Caco-2 (cell line): ENCODE measurements around the gene SESTD1. TPM values are rescaled to one million over a fixed set of nuclear protein-coding genes. Genes with fewer than 3 reads are reported as not detected.

Experiments
- BruUV-seq: library from RNA; stranded (reverse); fragments of 400-500 nt; replicated peaks from 2 replicates; lab custom pipeline; 2021; lab: Mats Ljungman, UMichigan
- CTCF ChIA-PET: fragments of 300-600 bp; sonication (Branson Sonifier 250); formaldehyde crosslinking; loops from one replicate; lab custom pipeline; 2022; ENCODE audit warnings: antibody characterized with exemption; lab: Charles Lee
- POLR2A ChIA-PET: fragments of 300-600 bp; sonication (Branson Sonifier 250); formaldehyde crosslinking; loops from one replicate; lab custom pipeline; 2022; ENCODE audit warnings: antibody characterized with exemption; lab: Charles Lee
- DNase-seq, 2 experiments: peaks; one replicate each; pipeline versions ENCODE4 v3.0.0 to v3.0.0-alpha.2; 2020 to 2022
- H3K27me3 ChIP-seq: replicated peaks from 2 replicates; pipeline ENCODE4 v1.6.0; 2011; ENCODE audit warnings: low read length; ENCODE audit not compliant: control insufficient read depth, insufficient read depth
- H3K36me3 ChIP-seq: 2 replicates; pipeline ENCODE4 v1.5.1; 2011; ENCODE audit warnings: low read length; ENCODE audit not compliant: control insufficient read depth, insufficient read depth
- H3K4me1 ChIP-seq: fragments of 250-450 bp; sonication (Bioruptor Pico); 2 replicates; pipeline ENCODE4 v1.5.1; 2020; ENCODE audit warnings: mild to moderate bottlenecking
- H3K4me3 ChIP-seq: 2 replicates; pipeline ENCODE4 v1.5.1; 2011; ENCODE audit warnings: low read depth, mild to moderate bottlenecking, control low read depth, low read length
- H3K9me3 ChIP-seq: fragments of 250-450 bp; sonication (Bioruptor Pico); 2 replicates; pipeline ENCODE4 v1.5.1; 2020; ENCODE audit warnings: mild to moderate bottlenecking, moderate library complexity
- H3K27ac Mint-ChIP-seq: one replicate; pipeline ENCODE4 v1.8.0; 2022; ENCODE audit warnings: mixed read lengths; ENCODE audit not compliant: unreplicated experiment
- H3K27me3 Mint-ChIP-seq: one replicate; pipeline ENCODE4 v1.8.0; 2022; ENCODE audit warnings: mixed read lengths; ENCODE audit not compliant: insufficient read depth, unreplicated experiment
- H3K36me3 Mint-ChIP-seq: one replicate; pipeline ENCODE4 v1.8.0; 2022; ENCODE audit warnings: mild to moderate bottlenecking, mixed read lengths; ENCODE audit not compliant: insufficient read depth, unreplicated experiment
- H3K4me1 Mint-ChIP-seq: one replicate; pipeline ENCODE4 v1.8.0; 2022; ENCODE audit warnings: low read depth, mixed read lengths; ENCODE audit not compliant: unreplicated experiment
- H3K4me3 Mint-ChIP-seq: one replicate; pipeline ENCODE4 v1.8.0; 2022; ENCODE audit warnings: mild to moderate bottlenecking, moderate library complexity, mixed read lengths; ENCODE audit not compliant: unreplicated experiment
- H3K9me3 Mint-ChIP-seq: one replicate; pipeline ENCODE4 v1.8.0; 2022; ENCODE audit warnings: mixed read lengths; ENCODE audit not compliant: unreplicated experiment
- intact Hi-C: fragments of 100-400 bp; cut with micrococcal nuclease; formaldehyde crosslinking; loops from one replicate; pipeline ENCODE4 v1.10.0; 2022; ENCODE audit not compliant: unreplicated experiment
- total RNA-seq: library from RNA; stranded (reverse); gene quantifications from 2 replicates; pipeline ENCODE4 v1.2.3, GENCODE V29; 2022
- TF ChIP-seq, protein P1 (sequence below), 2 experiments: fragments of 200-600 bp in 1 of 2; IDR thresholded peaks; 1 replicate in 1 of 2; 2 replicates in 1 of 2; pipeline versions ENCODE4 v1.5.1 to v1.8.0; 2011 to 2022; ENCODE audit warnings: antibody characterized with exemption in 1 of 2, control low read depth in 1 of 2, inconsistent platforms in 1 of 2, low read depth in 1 of 2, low read length in 1 of 2, mild to moderate bottlenecking in 1 of 2, moderate library complexity in 1 of 2; ENCODE audit not compliant: insufficient read depth in 1 of 2, severe bottlenecking in 1 of 2, unreplicated experiment in 1 of 2

The SESTD1 gene
- total RNA-seq, 1 experiment from 2014 or later, result 50.2 TPM

DNA sequence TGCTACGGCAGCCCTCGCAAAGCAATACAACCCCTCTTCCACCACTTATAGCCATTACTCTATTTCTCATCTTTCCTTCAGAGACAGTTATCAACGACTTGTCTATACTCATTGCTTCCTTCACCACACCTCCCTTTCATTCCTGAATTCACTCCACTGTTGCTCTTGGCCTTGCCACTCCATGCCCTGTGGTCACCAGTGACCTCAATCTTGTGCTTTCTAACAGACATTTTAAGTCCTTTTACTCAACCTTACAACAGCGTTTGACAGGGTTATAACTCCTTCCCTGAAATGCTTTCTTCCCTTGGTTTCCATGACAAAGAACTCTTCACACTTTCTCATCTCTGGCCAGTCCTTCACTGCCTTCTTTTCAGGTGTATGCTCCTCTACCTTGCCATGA, 124.1 kb downstream of the SESTD1 start:
- POLR2A ChIA-PET, result no interaction called here
- no TSS peak for BruUV-seq
- Histone ChIP-seq H3K9me3 (no peaks in the 10 kb centered on the region), H3K4me1 (no peaks in the 10 kb centered on the region), H3K36me3 (no peaks in the 10 kb centered on the region), H3K4me3 (no peak overlapping the region), H3K27me3 (no peaks in the 10 kb centered on the region)
- no peaks in the 10 kb centered on the region for H3K36me3 Mint-ChIP-seq
- TF ChIP-seq, protein P1, sequence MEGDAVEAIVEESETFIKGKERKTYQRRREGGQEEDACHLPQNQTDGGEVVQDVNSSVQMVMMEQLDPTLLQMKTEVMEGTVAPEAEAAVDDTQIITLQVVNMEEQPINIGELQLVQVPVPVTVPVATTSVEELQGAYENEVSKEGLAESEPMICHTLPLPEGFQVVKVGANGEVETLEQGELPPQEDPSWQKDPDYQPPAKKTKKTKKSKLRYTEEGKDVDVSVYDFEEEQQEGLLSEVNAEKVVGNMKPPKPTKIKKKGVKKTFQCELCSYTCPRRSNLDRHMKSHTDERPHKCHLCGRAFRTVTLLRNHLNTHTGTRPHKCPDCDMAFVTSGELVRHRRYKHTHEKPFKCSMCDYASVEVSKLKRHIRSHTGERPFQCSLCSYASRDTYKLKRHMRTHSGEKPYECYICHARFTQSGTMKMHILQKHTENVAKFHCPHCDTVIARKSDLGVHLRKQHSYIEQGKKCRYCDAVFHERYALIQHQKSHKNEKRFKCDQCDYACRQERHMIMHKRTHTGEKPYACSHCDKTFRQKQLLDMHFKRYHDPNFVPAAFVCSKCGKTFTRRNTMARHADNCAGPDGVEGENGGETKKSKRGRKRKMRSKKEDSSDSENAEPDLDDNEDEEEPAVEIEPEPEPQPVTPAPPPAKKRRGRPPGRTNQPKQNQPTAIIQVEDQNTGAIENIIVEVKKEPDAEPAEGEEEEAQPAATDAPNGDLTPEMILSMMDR (IDR thresholded peaks at IDR 0.05; ENCODE audit: insufficient read depth in 1 of 2, low read depth in 1 of 2, low read length in 1 of 2, severe bottlenecking in 1 of 2, unreplicated experiment in 1 of 2), result no peak
- H3K27ac Mint-ChIP-seq, result no peak overlapping the region
- no peaks in the 10 kb centered on the region for H3K9me3 Mint-ChIP-seq
- CTCF ChIA-PET, result no interaction called here
- no peak for DNase-seq
- H3K27me3 Mint-ChIP-seq, result no peaks in the 10 kb centered on the region
- H3K4me1 Mint-ChIP-seq, result no peaks in the 10 kb centered on the region
- intact Hi-C loops, result no loop called here
- no peak overlapping the region for H3K4me3 Mint-ChIP-seq

DNA sequence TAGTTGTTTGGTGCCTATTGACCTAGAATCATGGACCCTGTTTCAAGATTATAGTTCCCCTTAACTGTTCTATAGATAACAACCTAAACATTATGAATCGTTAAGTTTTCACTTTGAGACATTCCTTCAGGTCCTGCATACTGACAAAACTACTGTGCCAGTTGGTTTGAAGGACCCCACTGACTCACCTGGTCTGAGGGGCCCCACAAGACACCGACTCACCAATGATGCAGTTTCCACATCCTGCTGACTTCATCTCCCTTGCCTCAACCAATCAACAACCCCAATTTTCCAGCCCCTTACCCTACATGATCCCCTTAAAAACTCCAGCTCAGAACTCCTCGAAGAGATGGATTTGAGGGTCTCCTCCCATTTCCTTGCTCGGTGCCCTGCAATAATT, 125.1 kb downstream of the SESTD1 start:
- Histone ChIP-seq H3K27me3 (no peaks in the 10 kb centered on the region), H3K36me3 (no peaks in the 10 kb centered on the region), H3K9me3 (no peaks in the 10 kb centered on the region), H3K4me3 (no peak overlapping the region), H3K4me1 (no peaks in the 10 kb centered on the region)
- ChIA-PET CTCF (no interaction called here), POLR2A (no interaction called here)
- intact Hi-C loops, result no loop called here
- no peaks in the 10 kb centered on the region for H3K9me3 Mint-ChIP-seq
- BruUV-seq, result no TSS peak
- H3K4me1 Mint-ChIP-seq, result no peaks in the 10 kb centered on the region
- TF ChIP-seq, protein P1 (IDR thresholded peaks at IDR 0.05; ENCODE audit: insufficient read depth in 1 of 2, low read depth in 1 of 2, low read length in 1 of 2, severe bottlenecking in 1 of 2, unreplicated experiment in 1 of 2), result no peak
- H3K36me3 Mint-ChIP-seq, result no peaks in the 10 kb centered on the region
- no peak overlapping the region for H3K4me3 Mint-ChIP-seq
- no peak for DNase-seq
- no peaks in the 10 kb centered on the region for H3K27me3 Mint-ChIP-seq
- no peak overlapping the region for H3K27ac Mint-ChIP-seq

DNA sequence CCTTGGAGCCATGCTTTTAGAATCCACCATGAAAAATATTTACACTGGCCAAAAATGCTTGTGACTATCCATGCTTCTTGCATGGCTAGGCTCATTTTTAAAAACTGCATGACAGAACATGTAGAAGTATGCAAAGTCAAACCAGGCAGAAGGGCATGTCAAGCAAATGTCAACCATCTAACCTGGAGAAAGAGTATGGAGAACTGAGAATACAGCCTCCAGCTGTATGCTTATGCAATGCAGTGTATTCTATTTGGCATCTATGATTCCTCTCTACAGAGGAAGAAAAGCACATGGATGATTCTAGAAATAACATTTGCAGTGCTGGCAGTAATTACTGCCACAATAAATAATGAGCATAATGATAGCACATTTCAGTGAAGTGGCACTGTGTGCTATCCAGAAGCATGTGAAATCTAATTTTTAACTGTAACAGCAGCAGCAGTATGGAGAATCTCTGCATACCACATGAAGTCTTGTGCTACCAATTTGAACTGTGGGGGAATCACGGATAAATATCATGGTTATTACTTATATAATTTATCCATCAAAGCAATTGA, 127.4 kb downstream of the SESTD1 start:
- TF ChIP-seq, protein P1 (IDR thresholded peaks at IDR 0.05; ENCODE audit: insufficient read depth in 1 of 2, low read depth in 1 of 2, low read length in 1 of 2, severe bottlenecking in 1 of 2, unreplicated experiment in 1 of 2), result no peak
- no peaks in the 10 kb centered on the region for H3K27me3 ChIP-seq
- intact Hi-C loops, result no loop called here
- no peaks in the 10 kb centered on the region for H3K36me3 Mint-ChIP-seq
- no peaks in the 10 kb centered on the region for H3K36me3 ChIP-seq
- CTCF ChIA-PET, result no interaction called here
- POLR2A ChIA-PET, result no interaction called here
- H3K4me3 Mint-ChIP-seq, result no peak overlapping the region
- no peaks in the 10 kb centered on the region for H3K4me1 Mint-ChIP-seq
- no peak overlapping the region for H3K27ac Mint-ChIP-seq
- no peak for DNase-seq
- no TSS peak for BruUV-seq
- no peaks in the 10 kb centered on the region for H3K9me3 Mint-ChIP-seq
- H3K27me3 Mint-ChIP-seq, result no peaks in the 10 kb centered on the region
- H3K9me3 ChIP-seq, result no peaks in the 10 kb centered on the region
- no peaks in the 10 kb centered on the region for H3K4me1 ChIP-seq
- no peak overlapping the region for H3K4me3 ChIP-seq
